ENCODE data around the gene NALCN.

NALCN gene

DNA sequence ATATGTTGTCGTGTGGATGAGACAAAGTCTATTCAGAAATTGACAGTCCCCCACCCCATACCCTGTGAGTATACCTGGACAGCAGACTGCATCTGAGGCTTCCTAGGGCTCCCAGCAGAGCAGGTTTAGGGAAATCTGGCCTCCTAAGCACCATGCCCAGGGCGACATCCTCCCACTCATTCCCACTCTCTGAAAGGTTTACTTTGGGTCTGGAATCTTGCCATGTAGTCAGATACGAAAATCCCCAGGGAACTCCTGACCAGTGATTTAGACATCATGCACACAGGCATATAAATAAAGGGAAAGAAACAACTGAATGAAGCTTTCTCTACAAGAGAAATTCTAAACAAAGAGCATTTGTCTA, 717 bp upstream of the NALCN start:
- TF ChIP-seq, protein P1, sequence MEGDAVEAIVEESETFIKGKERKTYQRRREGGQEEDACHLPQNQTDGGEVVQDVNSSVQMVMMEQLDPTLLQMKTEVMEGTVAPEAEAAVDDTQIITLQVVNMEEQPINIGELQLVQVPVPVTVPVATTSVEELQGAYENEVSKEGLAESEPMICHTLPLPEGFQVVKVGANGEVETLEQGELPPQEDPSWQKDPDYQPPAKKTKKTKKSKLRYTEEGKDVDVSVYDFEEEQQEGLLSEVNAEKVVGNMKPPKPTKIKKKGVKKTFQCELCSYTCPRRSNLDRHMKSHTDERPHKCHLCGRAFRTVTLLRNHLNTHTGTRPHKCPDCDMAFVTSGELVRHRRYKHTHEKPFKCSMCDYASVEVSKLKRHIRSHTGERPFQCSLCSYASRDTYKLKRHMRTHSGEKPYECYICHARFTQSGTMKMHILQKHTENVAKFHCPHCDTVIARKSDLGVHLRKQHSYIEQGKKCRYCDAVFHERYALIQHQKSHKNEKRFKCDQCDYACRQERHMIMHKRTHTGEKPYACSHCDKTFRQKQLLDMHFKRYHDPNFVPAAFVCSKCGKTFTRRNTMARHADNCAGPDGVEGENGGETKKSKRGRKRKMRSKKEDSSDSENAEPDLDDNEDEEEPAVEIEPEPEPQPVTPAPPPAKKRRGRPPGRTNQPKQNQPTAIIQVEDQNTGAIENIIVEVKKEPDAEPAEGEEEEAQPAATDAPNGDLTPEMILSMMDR (conservative IDR thresholded peaks at IDR 0.05; ENCODE audit: low read depth, low read length): no peak
- DNase-seq (ENCODE audit: low read depth): peak; percentile 46
- H3K4me3 ChIP-seq (ENCODE audit: low read length): peak overlapping the region; percentile 72

DNA sequence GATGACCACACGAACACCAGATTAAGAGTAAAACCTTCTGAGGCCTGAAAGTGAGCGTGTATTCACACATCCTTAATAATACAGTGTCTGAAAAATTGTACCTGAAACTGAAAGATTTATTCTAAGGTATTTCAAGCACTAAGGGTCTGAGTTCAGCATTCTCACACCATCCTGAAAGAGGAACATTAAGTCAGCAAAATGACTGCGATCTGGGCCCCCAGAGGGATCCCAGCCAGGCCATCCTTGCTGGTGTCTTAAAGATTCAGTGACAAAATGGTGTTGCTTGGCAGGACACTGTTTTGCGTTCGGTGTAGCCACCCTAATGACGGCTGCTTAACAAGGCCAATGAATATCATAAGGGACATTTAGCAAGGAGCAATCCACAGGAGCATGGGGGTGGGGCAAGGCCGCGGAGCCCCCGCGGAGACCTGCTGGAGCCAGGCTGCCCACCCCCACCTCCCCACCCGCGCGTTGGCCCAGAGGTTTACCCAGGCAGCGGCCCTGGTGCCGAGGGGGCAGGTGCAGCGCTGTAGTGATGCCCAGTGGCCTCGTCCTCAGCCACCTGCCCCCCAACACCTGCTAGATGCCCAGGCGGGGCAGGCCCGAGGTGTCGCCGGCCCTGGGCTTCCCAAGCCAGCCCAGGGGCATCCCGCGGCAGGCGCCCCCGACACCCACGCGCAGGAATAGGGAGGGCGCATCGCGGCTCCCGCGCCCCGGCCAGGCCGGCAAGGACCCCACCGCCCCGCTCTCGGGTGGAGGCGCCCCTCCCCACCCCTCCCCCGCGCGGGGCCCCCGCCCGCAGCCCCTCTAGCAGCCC, 742 bp downstream of the NALCN start:
- peak overlapping the region; percentile 72 for H3K4me3 ChIP-seq (ENCODE audit: low read length)
- TF ChIP-seq, protein P1 (conservative IDR thresholded peaks at IDR 0.05; ENCODE audit: low read depth, low read length): no peak
- DNase-seq (ENCODE audit: low read depth): no peak

DNA sequence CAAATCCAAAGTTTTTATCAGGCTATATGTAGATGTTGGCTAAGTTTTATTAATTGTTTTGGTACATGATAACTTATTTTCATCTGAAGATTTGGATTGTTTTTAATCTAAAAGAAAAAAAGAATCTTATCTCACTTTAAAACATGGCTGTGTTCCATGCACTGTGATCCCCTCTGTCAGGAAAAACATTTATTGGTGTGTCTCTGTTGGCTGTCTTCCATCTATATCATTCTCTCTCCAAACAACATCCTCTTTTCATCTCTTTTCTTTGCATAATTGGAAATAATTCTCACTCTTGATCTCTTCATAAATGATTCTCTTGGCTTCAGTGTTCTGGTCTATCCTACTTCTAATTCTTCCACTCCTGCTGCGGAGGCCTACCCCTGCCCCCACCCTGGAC, 4.2 kb downstream of the NALCN start:
- no peak for DNase-seq (ENCODE audit: low read depth)
- H3K4me3 ChIP-seq (ENCODE audit: low read length): no peak overlapping the region
- TF ChIP-seq, protein P1 (conservative IDR thresholded peaks at IDR 0.05; ENCODE audit: low read depth, low read length): no peak

- DNase-seq (ENCODE audit: low read depth): no peak
- H3K4me3 ChIP-seq (ENCODE audit: low read length): no peak overlapping the region
- TF ChIP-seq, protein P1 (conservative IDR thresholded peaks at IDR 0.05; ENCODE audit: low read depth, low read length): no peak
These were observed 7.2 kb downstream of the NALCN start for GRCh38 chr13:101408992-101409656.

- DNase-seq (ENCODE audit: low read depth): no peak
- H3K4me3 ChIP-seq (ENCODE audit: low read length): no peak overlapping the region
- TF ChIP-seq, protein P1 (conservative IDR thresholded peaks at IDR 0.05; ENCODE audit: low read depth, low read length): no peak
These were observed 8.2 kb downstream of the NALCN start for GRCh38 chr13:101408154-101408553.

DNA sequence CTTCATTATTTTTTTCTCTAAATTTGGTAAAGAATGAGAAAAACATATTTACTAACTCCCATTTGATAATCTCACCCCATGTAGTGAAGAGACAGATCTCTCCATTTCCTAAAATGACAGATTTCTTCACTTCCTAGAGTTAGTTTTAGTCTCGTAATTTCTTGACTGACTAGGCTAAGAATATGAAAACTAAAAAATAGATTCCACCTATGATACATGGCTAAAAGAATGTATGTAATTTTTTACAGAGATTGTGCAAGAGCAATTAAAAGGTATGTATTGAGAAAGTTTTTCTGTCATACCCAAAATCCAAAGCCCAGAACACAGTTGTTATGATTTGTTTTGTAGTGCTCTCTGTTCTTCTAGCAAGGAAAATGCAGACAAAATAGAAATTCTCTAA, 9.5 kb downstream of the NALCN start:
- no peak for DNase-seq (ENCODE audit: low read depth)
- H3K4me3 ChIP-seq (ENCODE audit: low read length): no peak overlapping the region
- TF ChIP-seq, protein P1 (conservative IDR thresholded peaks at IDR 0.05; ENCODE audit: low read depth, low read length): no peak

DNA sequence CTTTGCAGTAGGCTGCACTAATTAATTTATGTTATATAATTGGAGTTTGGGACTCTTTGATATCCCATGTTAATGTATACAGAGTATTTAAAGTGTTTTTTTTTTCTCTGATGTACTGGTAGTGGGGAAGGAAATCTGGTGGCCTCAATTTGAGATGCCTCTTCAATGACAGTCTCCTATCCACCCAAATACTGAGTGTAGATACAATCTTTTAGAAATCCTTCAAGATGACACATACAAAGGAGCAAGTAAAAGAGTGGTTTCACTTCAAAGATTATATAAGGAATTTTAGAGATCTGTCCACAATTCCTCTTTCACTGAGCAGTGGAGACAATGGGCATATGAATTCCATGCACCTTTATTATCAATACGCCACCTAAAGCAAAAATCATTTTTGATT, 15.1 kb downstream of the NALCN start:
- H3K4me3 ChIP-seq (ENCODE audit: low read length): no peak overlapping the region
- TF ChIP-seq, protein P1 (conservative IDR thresholded peaks at IDR 0.05; ENCODE audit: low read depth, low read length): no peak
- DNase-seq (ENCODE audit: low read depth): no peak
